Bronchial epithelial cell (primary cell): ENCODE results near the gene NKX2-4. TPM values are rescaled to one million over a fixed set of nuclear protein-coding genes. Genes with fewer than 3 reads are reported as not detected.

Experiments used
- DNase-seq: peaks from one replicate; pipeline ENCODE4 v3.0.0-alpha.2; 2010; ENCODE audit warnings: low read depth
- FAIRE-seq: peaks from 2 replicates; lab custom pipeline; 2011; peaks lifted over from hg19 to GRCh38; lab: Jason Lieb, UNC
- H3K27me3 ChIP-seq: 2 replicates; pipeline ENCODE4 v1.5.1; 2011; ENCODE audit warnings: low read length; ENCODE audit not compliant: control insufficient read depth, insufficient read depth
- H3K36me3 ChIP-seq: 2 replicates; pipeline ENCODE4 v1.5.1; 2011; ENCODE audit warnings: low read length; ENCODE audit not compliant: control insufficient read depth, insufficient read depth
- H3K4me3 ChIP-seq: 2 replicates; pipeline ENCODE4 v1.5.1; 2011; ENCODE audit warnings: mild to moderate bottlenecking, low read depth, low read length, control low read depth
- total RNA-seq: library from RNA; depleted of rRNA; stranded (reverse); fragments of >200 nt; gene quantifications from 2 replicates; pipeline ENCODE4 v1.2.1, GENCODE V29; 2014
- TF ChIP-seq, protein P1 (sequence below): IDR thresholded peaks from 2 replicates; pipeline ENCODE4 v1.5.1; 2011; ENCODE audit warnings: mild to moderate bottlenecking, moderate library complexity, low read length, control low read depth, inconsistent platforms; ENCODE audit not compliant: insufficient read depth, severe bottlenecking

The NKX2-4 gene
- total RNA-seq, 1 donor from 2014 or later: not detected

DNA sequence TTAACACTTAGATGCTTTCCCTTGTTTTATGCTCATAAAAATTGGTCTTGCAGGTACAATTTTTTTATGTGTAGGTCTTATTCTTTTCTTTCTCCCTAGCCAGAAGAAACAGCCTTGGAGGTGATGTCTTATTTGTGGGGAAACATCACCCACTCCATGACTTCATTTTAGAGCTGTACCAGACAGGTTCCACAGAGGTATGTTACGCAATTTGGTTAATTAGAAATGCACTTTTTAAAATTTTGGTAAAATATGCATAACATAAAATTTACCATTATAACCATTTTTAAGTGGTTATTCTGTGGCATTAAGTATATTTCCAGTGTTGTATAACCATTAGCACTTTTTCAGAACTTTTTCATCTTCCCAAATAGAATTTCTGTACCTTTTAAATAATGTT is 41.3 kb downstream of the NKX2-4 start:
- H3K27me3 ChIP-seq: no peaks in the 10 kb centered on the region
- no peaks in the 10 kb centered on the region for H3K36me3 ChIP-seq
- no peak for FAIRE-seq
- DNase-seq: no peak
- H3K4me3 ChIP-seq: no peak overlapping the region
- TF ChIP-seq, protein P1, sequence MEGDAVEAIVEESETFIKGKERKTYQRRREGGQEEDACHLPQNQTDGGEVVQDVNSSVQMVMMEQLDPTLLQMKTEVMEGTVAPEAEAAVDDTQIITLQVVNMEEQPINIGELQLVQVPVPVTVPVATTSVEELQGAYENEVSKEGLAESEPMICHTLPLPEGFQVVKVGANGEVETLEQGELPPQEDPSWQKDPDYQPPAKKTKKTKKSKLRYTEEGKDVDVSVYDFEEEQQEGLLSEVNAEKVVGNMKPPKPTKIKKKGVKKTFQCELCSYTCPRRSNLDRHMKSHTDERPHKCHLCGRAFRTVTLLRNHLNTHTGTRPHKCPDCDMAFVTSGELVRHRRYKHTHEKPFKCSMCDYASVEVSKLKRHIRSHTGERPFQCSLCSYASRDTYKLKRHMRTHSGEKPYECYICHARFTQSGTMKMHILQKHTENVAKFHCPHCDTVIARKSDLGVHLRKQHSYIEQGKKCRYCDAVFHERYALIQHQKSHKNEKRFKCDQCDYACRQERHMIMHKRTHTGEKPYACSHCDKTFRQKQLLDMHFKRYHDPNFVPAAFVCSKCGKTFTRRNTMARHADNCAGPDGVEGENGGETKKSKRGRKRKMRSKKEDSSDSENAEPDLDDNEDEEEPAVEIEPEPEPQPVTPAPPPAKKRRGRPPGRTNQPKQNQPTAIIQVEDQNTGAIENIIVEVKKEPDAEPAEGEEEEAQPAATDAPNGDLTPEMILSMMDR: no peak

DNA sequence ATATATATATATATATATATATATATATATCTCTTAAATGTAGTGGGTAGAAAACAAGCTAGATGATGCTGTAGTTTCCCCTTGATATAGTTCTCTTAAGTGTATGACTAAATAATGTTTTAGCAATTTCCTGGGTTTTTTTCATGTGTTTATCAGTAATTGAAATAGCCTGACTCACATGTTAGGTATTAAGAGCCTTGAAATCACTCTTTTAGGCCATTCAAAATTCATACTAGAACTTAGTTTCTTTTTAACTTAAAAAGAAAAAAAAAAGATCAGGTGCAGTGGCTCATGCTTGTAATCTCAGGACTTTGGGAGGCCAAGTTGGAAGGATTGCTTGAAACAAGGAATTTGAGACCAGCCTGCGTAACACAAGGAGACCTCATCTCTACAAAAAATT is 44.1 kb downstream of the NKX2-4 start:
- DNase-seq: peak; percentile 54
- TF ChIP-seq, protein P1: no peak
- FAIRE-seq: no peak
- Histone ChIP-seq H3K4me3 (no peak overlapping the region), H3K36me3 (peaks cover under 1% of the 10 kb centered on the region), H3K27me3 (no peaks in the 10 kb centered on the region)

DNA sequence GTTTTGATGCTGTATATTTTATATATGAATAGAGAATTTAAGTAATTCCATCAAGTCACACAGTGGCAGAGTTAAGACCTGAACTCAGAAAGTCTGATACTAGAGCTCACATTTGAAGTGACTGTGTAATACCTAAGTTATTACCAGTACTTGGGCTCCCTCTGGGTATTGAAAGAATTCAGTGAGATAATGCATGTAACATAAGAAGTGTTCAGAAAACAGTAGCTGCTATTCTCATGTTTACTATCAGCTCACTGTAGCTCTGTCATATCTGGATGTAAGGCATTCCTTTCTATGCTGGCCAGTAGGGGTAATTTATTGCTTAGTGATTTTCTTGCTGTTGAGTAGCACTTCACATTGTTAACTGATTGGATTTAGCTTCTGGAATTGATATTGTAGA is 44.6 kb downstream of the NKX2-4 start:
- FAIRE-seq: no peak
- H3K36me3 ChIP-seq: peaks cover 2% of the 10 kb centered on the region
- DNase-seq: peak; percentile 16

More for the DNA sequence above, 44.6 kb downstream of the NKX2-4 start:
- Histone ChIP-seq H3K27me3 (no peaks in the 10 kb centered on the region), H3K4me3 (no peak overlapping the region)
- TF ChIP-seq, protein P1: no peak

Other genes with a start within 250 kb of the NKX2-4 start
- 63.0 and 78.2 TPM in 2 replicates for gene XRN2, start 94.2 kb downstream of the NKX2-4 start, total RNA-seq
- gene NKX2-2, start 116.5 kb upstream of the NKX2-4 start, total RNA-seq: not detected in 2 replicates